B cell (primary cell): ENCODE data around the gene BID. TPM values are rescaled to one million over a fixed set of nuclear protein-coding genes. Genes with fewer than 3 reads are reported as not detected.

Experiments used
- ATAC-seq: fragments of 200-7000 bp; cut with Tn5 transposase; one replicate; pipeline ENCODE4 v1.10.0; 2021; ENCODE audit warnings: low read depth, mild to moderate bottlenecking, moderate number of reproducible peaks, moderate library complexity
- CTCF ChIA-PET: fragments of 350-600 bp; sonication (Branson Sonifier 250); formaldehyde crosslinking; loops from one replicate; lab custom pipeline; 2021; ENCODE audit warnings: antibody characterized with exemption, inconsistent platforms; lab: Charles Lee
- POLR2A ChIA-PET: fragments of 350-600 bp; sonication (Branson Sonifier 250); formaldehyde crosslinking; loops from one replicate; lab custom pipeline; 2021; ENCODE audit warnings: antibody characterized with exemption; lab: Charles Lee
- DNase-seq: peaks from one replicate; pipeline ENCODE4 v3.0.0; 2013
- H2AFZ ChIP-seq: 2 replicates; pipeline ENCODE4 v1.6.1; 2012; ENCODE audit warnings: mild to moderate bottlenecking, low read depth, low read length; ENCODE audit not compliant: insufficient read depth, poor library complexity, severe bottlenecking
- H3K27ac ChIP-seq, 2 donors: 1 replicate in 1 of 2; 2 replicates in 1 of 2; pipeline ENCODE4 v1.5.1; 2012 to 2013; ENCODE audit warnings: low read length in 2 of 2, mild to moderate bottlenecking in 2 of 2, moderate library complexity in 1 of 2
- H3K27me3 ChIP-seq, 4 experiments: fragments of 200-600 bp in 1 of 4; sonication (generic) in 1 of 4; replicated peaks in 1 of 4; 1 replicate in 2 of 4; 2 replicates in 2 of 4; pipeline versions ENCODE4 v1.6.1 to v1.7.0; 2013 to 2016; ENCODE audit warnings: low read length in 3 of 4, mild to moderate bottlenecking in 2 of 4, mixed read lengths in 1 of 4, moderate library complexity in 1 of 4; ENCODE audit not compliant: insufficient read depth in 4 of 4, control insufficient read depth in 3 of 4; ENCODE audit errors: control extremely low read depth in 1 of 4
- H3K36me3 ChIP-seq, 2 experiments: replicated peaks in 1 of 2; 1 replicate in 1 of 2; 2 replicates in 1 of 2; pipeline versions ENCODE4 v1.6.1 to v1.7.1; 2013; ENCODE audit warnings: low read length in 1 of 2; ENCODE audit not compliant: insufficient read depth in 2 of 2, control insufficient read depth in 1 of 2; ENCODE audit errors: control extremely low read depth in 1 of 2, extremely low read depth in 1 of 2
- H3K4me1 ChIP-seq, 2 donors: fragments of 200-600 bp in 1 of 2; sonication (generic) in 1 of 2; 1 replicate in 1 of 2; 2 replicates in 1 of 2; pipeline versions ENCODE4 v1.5.1 to v1.6.1; 2013 to 2017; ENCODE audit warnings: low read length in 2 of 2; ENCODE audit not compliant: control insufficient read depth in 2 of 2, insufficient read depth in 2 of 2
- H3K4me2 ChIP-seq: replicated peaks from 2 replicates; pipeline ENCODE3; 2012; ENCODE audit warnings: mild to moderate bottlenecking, low read depth, low read length; ENCODE audit not compliant: poor library complexity, severe bottlenecking
- H3K4me3 ChIP-seq, 5 experiments: fragments of 200-600 bp in 1 of 5; sonication (generic) in 1 of 5; 1 replicate in 3 of 5; 2 replicates in 2 of 5; pipeline versions ENCODE4 v1.5.1 to v1.7.0; 2011 to 2016; ENCODE audit warnings: low read length in 4 of 5, mild to moderate bottlenecking in 4 of 5, low read depth in 2 of 5, control low read depth in 1 of 5, moderate library complexity in 1 of 5; ENCODE audit not compliant: insufficient read depth in 1 of 5; ENCODE audit errors: control extremely low read depth in 1 of 5, extremely low read depth in 1 of 5
- H3K79me2 ChIP-seq: fragments of 200-600 bp; sonication (generic); one replicate; pipeline ENCODE4 v1.6.0; 2016; ENCODE audit warnings: low read length; ENCODE audit not compliant: control insufficient read depth, insufficient read depth
- H3K9ac ChIP-seq: fragments of 200-600 bp; sonication (generic); 2 replicates; pipeline ENCODE4 v1.6.1; 2017; ENCODE audit warnings: mild to moderate bottlenecking, low read length, moderate library complexity
- H3K9me3 ChIP-seq, 3 donors: one replicate each; pipeline versions ENCODE4 v1.6.1 to v1.7.1; 2013; ENCODE audit warnings: low read length in 2 of 3; ENCODE audit not compliant: control insufficient read depth in 2 of 3, insufficient read depth in 1 of 3; ENCODE audit errors: control extremely low read depth in 1 of 3
- H4K20me1 ChIP-seq: 2 replicates; pipeline ENCODE4 v1.6.0; 2012; ENCODE audit warnings: mild to moderate bottlenecking, low read length; ENCODE audit not compliant: insufficient read depth, control insufficient read depth, poor library complexity, severe bottlenecking
- H3K27ac Mint-ChIP-seq: one replicate; pipeline ENCODE4 v1.8.0; 2021; ENCODE audit warnings: mixed read lengths
- H3K27me3 Mint-ChIP-seq: one replicate; pipeline ENCODE4 v1.8.0; 2021; ENCODE audit warnings: mixed read lengths
- H3K4me1 Mint-ChIP-seq: one replicate; pipeline ENCODE4 v1.8.0; 2021; ENCODE audit warnings: mixed read lengths
- H3K4me3 Mint-ChIP-seq: one replicate; pipeline ENCODE4 v1.8.0; 2021; ENCODE audit warnings: mixed read lengths
- H3K9me3 Mint-ChIP-seq: one replicate; pipeline ENCODE4 v1.8.0; 2022; ENCODE audit warnings: mixed read lengths; ENCODE audit not compliant: insufficient read depth
- EZH2 ChIP-seq: IDR thresholded peaks from 2 replicates; pipeline ENCODE4 v1.6.1; 2012; ENCODE audit warnings: borderline replicate concordance, low read depth, mild to moderate bottlenecking, moderate library complexity, low read length; ENCODE audit not compliant: insufficient read depth, poor library complexity, severe bottlenecking
- WGBS: methylation state at CpG from one replicate; pipeline ENCODE4 v1.1.5; 2013; ENCODE audit warnings: missing lambda C conversion rate; ENCODE audit not compliant: insufficient coverage; 5-methylcytosine and 5-hydroxymethylcytosine counted together
- intact Hi-C: fragments of 100-400 bp; cut with micrococcal nuclease; formaldehyde crosslinking; loops from one replicate; pipeline ENCODE4 v1.10.0; 2022
- polyA plus RNA-seq: library from polyadenylated mRNA; depleted of rRNA; stranded (reverse); fragments of >200 nt; gene quantifications from 2 replicates; pipeline ENCODE4 v1.2.3, GENCODE V29; 2012
- total RNA-seq, 2 donors: library from RNA; stranded (reverse); fragments of 120-200 nt in 1 of 2; gene quantifications; 1 replicate in 1 of 2; 2 replicates in 1 of 2; pipeline versions ENCODE4 v1.2.3 to v1.2.4, GENCODE V29; 2013 to 2022
- TF ChIP-seq, protein P1 (sequence below): fragments of 200-600 bp; IDR thresholded peaks from one replicate; pipeline ENCODE4 v1.8.0; 2022; ENCODE audit warnings: antibody characterized with exemption, mild to moderate bottlenecking

Gene BID
- total and polyA plus RNA-seq, 2 donors (not counting 1 experiment from before 2014, with no cell fraction given), result 17.5 to 23.3 TPM

DNA sequence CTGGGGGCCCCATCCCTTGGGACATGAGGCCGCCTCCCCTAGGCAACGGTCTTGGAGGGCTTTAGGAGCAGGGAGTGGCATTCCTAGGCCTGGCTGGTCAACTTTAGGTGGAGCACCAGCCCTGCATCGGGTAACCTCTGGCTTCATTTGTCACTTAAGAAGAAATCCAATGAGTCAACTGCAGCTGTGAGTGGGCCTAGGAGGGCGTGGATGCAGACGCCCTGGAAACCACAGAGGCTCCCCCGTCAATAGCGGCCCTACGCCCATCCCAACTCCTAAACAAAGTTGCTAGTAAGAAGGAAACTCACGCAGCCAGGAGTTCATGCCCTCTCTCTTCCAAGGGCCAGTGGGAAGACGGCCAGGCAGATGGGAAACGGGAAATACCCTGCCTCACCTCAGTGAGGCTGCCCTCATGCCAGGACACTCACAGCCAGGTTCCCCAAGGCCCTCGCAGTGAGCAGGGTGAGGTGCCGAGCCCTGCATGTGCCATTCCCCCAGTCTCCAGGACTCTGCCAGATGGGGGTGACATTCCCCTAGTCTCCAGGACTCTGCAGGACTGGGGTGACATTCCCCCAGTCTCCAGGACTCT, 20.8 kb downstream of the BID start:
- intact Hi-C loops, result no loop called here
- POLR2A ChIA-PET, result no interaction called here
- CTCF ChIA-PET, result interaction anchor here (0.9 to 2.4 kb wide), 8 partner anchors 12 to 322 kb away, joined by 3 to 30 read pairs (median 9); no protein-coding TSS in a partner anchor
- Histone ChIP-seq H3K4me1 (no peaks in the 10 kb centered on the region), H3K4me3 (no peak overlapping the region), H3K79me2 (peaks cover 81% of the 10 kb centered on the region), H3K27me3 (no peaks in the 10 kb centered on the region), H3K9ac (no peak overlapping the region), H3K36me3 (peaks cover 0 to under 1% of the 10 kb centered on the region in 2 experiments), H3K27ac (no peak overlapping the region), H3K9me3 (no peaks in the 10 kb centered on the region), H3K4me2 (no peak overlapping the region), H2AFZ (no peak overlapping the region), H4K20me1 (peaks cover 26% of the 10 kb centered on the region)
- 88% methylated on average over 11 of the region's 13 CpGs for WGBS
- TF ChIP-seq, protein P1, sequence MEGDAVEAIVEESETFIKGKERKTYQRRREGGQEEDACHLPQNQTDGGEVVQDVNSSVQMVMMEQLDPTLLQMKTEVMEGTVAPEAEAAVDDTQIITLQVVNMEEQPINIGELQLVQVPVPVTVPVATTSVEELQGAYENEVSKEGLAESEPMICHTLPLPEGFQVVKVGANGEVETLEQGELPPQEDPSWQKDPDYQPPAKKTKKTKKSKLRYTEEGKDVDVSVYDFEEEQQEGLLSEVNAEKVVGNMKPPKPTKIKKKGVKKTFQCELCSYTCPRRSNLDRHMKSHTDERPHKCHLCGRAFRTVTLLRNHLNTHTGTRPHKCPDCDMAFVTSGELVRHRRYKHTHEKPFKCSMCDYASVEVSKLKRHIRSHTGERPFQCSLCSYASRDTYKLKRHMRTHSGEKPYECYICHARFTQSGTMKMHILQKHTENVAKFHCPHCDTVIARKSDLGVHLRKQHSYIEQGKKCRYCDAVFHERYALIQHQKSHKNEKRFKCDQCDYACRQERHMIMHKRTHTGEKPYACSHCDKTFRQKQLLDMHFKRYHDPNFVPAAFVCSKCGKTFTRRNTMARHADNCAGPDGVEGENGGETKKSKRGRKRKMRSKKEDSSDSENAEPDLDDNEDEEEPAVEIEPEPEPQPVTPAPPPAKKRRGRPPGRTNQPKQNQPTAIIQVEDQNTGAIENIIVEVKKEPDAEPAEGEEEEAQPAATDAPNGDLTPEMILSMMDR, result no peak
- TF ChIP-seq EZH2, result no peak
- DNase-seq (no peak), ATAC-seq (no peak)
- Mint-ChIP-seq H3K9me3 (no peaks in the 10 kb centered on the region), H3K4me1 (no peaks in the 10 kb centered on the region), H3K4me3 (no peak overlapping the region), H3K27me3 (no peaks in the 10 kb centered on the region), H3K27ac (no peak overlapping the region)

DNA sequence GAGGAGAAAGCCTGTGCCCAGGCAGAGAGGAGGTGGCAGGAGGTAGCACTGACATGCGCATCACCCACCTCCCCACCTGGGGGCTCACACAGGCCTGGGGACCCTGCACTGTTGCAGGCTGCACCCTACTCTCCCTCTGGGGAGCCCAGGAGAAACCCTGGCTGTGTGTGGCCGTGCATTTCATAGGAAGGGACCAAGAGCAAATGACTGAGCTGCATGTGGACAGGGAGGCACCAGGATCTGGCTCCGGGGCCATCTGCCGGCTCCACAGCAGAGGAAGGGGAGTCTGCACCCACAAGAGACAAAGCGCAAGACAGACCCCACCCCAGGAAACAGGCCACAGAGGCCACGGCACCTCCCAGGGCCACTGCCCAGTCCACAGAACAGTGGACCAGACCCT, 22.7 kb downstream of the BID start:
- no peak for DNase-seq
- H2AFZ ChIP-seq, result no peak overlapping the region
- WGBS, result 93% methylated on average over 6 of the region's 6 CpGs
- POLR2A ChIA-PET, result no interaction called here
- peaks cover 20% of the 10 kb centered on the region for H4K20me1 ChIP-seq
- no peak for ATAC-seq
- H3K4me2 ChIP-seq, result no peak overlapping the region
- Mint-ChIP-seq H3K4me1 (no peaks in the 10 kb centered on the region), H3K27ac (no peak overlapping the region), H3K27me3 (no peaks in the 10 kb centered on the region), H3K4me3 (no peak overlapping the region), H3K9me3 (no peaks in the 10 kb centered on the region)
- no peak overlapping the region for H3K9ac ChIP-seq
- peaks cover 0 to 2% of the 10 kb centered on the region in 2 experiments for H3K36me3 ChIP-seq
- H3K4me3 ChIP-seq, result no peak overlapping the region
- peaks cover 62% of the 10 kb centered on the region for H3K79me2 ChIP-seq
- H3K27ac ChIP-seq, result no peak overlapping the region
- H3K27me3 ChIP-seq, result no peaks in the 10 kb centered on the region
- H3K9me3 ChIP-seq, result no peaks in the 10 kb centered on the region
- no peaks in the 10 kb centered on the region for H3K4me1 ChIP-seq
- CTCF ChIA-PET, result interaction anchor here (1.2 to 2.1 kb wide), 5 partner anchors 8 to 193 kb away, joined by 3 to 10 read pairs (median 5); no protein-coding TSS in a partner anchor
- no peak for TF ChIP-seq EZH2
- TF ChIP-seq, protein P1, result no peak
- intact Hi-C loops, result no loop called here
